ENCODE measurements around the gene IER2.
"Not testable (repeated sequence)": the region's sequence is repeated elsewhere in the genome, so short reads cannot be mapped to it uniquely, and the experiment has no call there.

The IER2 gene

DNA sequence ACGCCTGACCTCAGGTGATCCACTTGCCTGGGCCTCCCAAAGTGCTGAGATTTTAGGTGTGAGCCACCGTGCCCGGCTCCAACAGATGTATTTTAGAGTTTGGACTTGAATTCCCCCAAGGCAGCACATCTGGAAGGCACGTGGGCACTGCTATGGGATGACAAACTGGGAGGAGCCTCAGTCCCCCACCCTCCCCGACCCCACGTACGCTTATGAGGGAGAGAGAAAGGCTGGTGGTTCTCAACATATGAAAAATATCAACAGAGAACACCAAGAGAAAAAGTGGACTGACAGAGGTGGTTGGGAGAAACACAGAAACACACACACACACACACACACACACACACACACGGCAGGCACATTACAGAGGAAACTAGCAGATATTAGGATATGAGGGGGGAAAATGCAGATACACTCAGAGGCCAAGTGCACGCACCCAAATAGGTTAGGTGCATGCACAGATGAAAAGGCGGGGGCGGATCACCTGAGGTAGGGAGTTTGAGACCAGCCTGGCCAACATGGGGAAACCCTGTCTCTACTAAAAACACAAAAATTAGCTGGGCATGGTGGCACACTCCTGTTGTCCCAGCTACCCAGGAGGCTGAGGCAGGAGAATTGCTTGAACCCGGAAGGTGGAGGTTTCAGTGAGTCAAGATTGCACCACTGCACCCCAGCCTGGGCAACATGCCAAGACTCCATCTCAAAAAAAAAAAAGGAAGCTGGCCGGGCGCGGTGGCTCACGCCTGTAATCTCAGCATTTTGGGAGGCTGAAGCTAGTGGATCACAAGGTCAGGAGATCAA, 3.2 kb upstream of the IER2 start:
- H3K27ac Mint-ChIP-seq = no peak overlapping the region
- H3K36me3 Mint-ChIP-seq = peaks cover 26% of the 10 kb centered on the region
- H3K9me3 Mint-ChIP-seq = no peaks in the 10 kb centered on the region
- H3K4me1 Mint-ChIP-seq = peaks cover 26% of the 10 kb centered on the region
- DNase-seq = no peak
- no peak overlapping the region for H3K4me3 Mint-ChIP-seq
- H3K27me3 Mint-ChIP-seq = no peaks in the 10 kb centered on the region
- CTCF ChIA-PET = no interaction called here

- Mint-ChIP-seq H3K27me3 (peaks cover 10% of the 10 kb centered on the region), H3K27ac (peak overlapping the region; percentile 70), H3K4me3 (peak overlapping the region; percentile 99), H3K4me1 (peaks cover 26% of the 10 kb centered on the region), H3K36me3 (peaks cover 34% of the 10 kb centered on the region)
- peak; percentile 42 for DNase-seq
- CTCF ChIA-PET = interaction anchor here (0.7 to 1.8 kb wide), 4 partner anchors 18 to 65 kb away, joined by 3 to 7 read pairs (median 3); no protein-coding TSS in a partner anchor
- not testable (repeated sequence) for H3K9me3 Mint-ChIP-seq
Measured at GRCh38 chr19:13149173-13149627, 1.0 kb upstream of the IER2 start.

DNA sequence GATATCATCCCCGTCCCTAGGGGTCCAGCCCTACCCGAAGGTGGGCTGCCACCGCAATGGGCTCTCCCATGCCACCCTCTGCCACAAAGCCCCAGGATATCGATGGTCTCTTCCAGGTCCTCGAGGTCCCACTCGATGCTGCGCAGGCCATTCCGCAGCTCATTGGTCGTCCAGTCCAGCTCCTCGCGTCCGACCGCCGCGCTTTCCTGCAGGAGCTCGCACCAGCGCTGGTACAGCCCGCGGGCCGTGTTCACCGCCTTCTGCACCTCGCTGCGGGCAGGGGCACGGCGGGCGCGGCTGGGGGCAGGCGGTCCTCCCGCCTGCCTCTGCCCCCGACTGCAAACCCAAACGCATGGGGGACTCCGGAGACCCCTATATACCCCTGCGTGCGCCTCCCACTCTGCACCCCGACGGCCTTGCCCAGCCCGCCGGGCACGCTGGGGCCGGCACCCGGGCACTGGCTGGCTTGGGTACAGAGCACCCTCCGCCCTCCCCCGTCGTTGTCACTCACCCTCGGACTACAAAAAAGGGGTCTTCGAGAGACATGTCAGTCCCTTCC, 504 bp upstream of the IER2 start:
- Mint-ChIP-seq H3K36me3 (peaks cover 34% of the 10 kb centered on the region), H3K4me3 (peak overlapping the region; percentile 99), H3K9me3 (no peaks in the 10 kb centered on the region), H3K4me1 (peaks cover 26% of the 10 kb centered on the region), H3K27me3 (peaks cover 15% of the 10 kb centered on the region), H3K27ac (peak overlapping the region; percentile 99)
- DNase-seq = peak; percentile 61
- CTCF ChIA-PET = interaction anchor here (0.6 to 1.8 kb wide), 8 partner anchors 14 to 64 kb away, joined by 3 to 7 read pairs (median 4); partner anchors contain the start of gene NACC1

GRCh38 chr19:13150931-13151604, 857 bp downstream of the IER2 start:
- CTCF ChIA-PET = interaction anchor here (1.3 to 1.8 kb wide), 4 partner anchors 12 to 46 kb away, joined by 4 to 7 read pairs (median 5); partner anchors contain the start of gene NACC1
- DNase-seq = peak; percentile 48
- Mint-ChIP-seq H3K4me1 (peaks cover 31% of the 10 kb centered on the region), H3K27me3 (peaks cover 15% of the 10 kb centered on the region), H3K4me3 (peak overlapping the region; percentile 99), H3K27ac (peak overlapping the region; percentile 99), H3K9me3 (no peaks in the 10 kb centered on the region), H3K36me3 (peaks cover 40% of the 10 kb centered on the region)

DNA sequence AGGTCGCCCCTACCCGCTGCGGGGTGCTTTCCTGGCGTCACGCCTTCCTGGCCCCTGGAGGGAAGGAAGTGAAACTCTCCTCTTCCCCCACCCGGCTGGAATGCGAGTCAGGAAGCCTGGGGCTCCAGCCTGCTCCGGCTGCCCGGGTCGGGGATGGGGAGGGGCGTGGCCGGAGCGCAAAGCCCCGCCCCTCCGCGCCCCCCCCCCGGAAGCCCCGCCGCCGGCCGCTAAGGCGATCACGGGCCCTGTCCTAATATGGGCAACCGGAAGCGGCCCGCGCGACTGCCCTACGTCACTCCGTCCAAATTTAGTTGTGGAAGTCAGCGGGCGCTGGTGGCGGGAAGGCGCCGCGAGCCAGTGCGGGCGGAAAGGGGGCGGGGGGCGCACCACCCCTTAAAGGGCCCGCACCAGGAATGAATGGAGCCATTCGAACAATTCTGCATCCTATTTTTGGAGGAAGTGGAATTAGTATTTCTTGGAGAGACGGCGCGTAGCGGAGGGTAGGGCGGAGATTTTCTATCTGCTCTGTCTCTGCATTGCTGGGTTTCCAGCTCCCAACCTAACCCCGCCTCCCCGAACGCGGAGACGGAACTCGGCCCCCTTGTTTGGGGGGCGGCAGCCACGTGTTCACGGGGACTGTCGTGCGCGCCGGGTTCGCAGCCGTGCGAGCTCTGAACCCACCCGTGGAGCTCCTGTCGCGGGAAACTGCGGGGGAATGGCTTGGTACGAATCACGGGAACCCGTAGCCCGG, 1.6 kb downstream of the IER2 start:
- peaks cover 39% of the 10 kb centered on the region for H3K36me3 Mint-ChIP-seq
- peaks cover 15% of the 10 kb centered on the region for H3K27me3 Mint-ChIP-seq
- peak overlapping the region; percentile 99 for H3K4me3 Mint-ChIP-seq
- H3K4me1 Mint-ChIP-seq = peaks cover 38% of the 10 kb centered on the region
- no peaks in the 10 kb centered on the region for H3K9me3 Mint-ChIP-seq
- peak; percentile 97 for DNase-seq
- CTCF ChIA-PET = interaction anchor here (1.1 to 2.0 kb wide), 4 partner anchors 12 to 47 kb away, joined by 3 to 7 read pairs (median 6); no protein-coding TSS in a partner anchor
- H3K27ac Mint-ChIP-seq = peak overlapping the region; percentile 99

GRCh38 chr19:13152356-13152973, 2.3 kb downstream of the IER2 start:
- H3K27me3 Mint-ChIP-seq = peaks cover 15% of the 10 kb centered on the region
- CTCF ChIA-PET = interaction anchor here (1.0 to 2.0 kb wide), 6 partner anchors 11 to 58 kb away, joined by 3 to 7 read pairs (median 4); no protein-coding TSS in a partner anchor
- H3K27ac Mint-ChIP-seq = peak overlapping the region; percentile 99
- H3K9me3 Mint-ChIP-seq = no peaks in the 10 kb centered on the region
- DNase-seq = no peak
- peaks cover 40% of the 10 kb centered on the region for H3K4me1 Mint-ChIP-seq
- H3K4me3 Mint-ChIP-seq = peak overlapping the region; percentile 99
- peaks cover 38% of the 10 kb centered on the region for H3K36me3 Mint-ChIP-seq

GRCh38 chr19:13152974-13153568, 2.9 kb downstream of the IER2 start:
- peak; percentile 96 for DNase-seq
- Mint-ChIP-seq H3K27me3 (peaks cover 15% of the 10 kb centered on the region), H3K9me3 (no peaks in the 10 kb centered on the region), H3K4me3 (peak overlapping the region; percentile 99), H3K4me1 (peaks cover 42% of the 10 kb centered on the region), H3K27ac (peak overlapping the region; percentile 99), H3K36me3 (peaks cover 41% of the 10 kb centered on the region)
- CTCF ChIA-PET = interaction anchor here (1.0 to 2.0 kb wide), 5 partner anchors 11 to 58 kb away, joined by 3 to 7 read pairs (median 6); no protein-coding TSS in a partner anchor

DNA sequence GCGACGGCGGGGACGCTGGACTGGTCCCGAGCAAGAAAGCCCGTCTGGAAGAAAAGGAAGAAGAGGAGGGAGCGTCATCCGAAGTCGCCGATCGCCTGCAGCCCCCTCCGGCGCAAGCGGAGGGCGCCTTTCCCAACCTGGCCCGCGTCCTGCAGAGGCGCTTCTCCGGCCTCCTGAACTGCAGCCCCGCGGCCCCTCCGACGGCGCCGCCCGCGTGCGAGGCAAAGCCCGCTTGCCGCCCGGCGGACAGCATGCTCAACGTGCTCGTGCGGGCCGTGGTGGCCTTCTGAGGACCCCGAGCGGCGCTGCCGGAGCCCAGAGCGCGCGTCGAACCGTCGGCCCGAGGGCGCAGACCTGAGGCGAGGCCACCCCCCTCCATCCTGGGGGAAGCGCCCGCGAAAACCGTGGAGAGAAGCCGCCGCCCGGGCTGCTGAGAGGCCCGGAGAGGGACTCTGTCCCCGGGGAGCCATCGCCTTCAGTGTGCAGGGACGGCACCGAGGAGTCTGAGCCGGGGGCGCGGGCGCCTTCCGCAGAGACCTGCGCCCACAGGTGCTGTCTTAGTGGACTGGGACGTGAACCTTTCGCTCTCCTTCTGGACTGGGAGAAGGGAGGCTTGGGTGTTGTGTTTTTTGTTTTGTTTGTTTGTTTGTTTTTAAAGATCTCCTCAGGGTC, 3.5 kb downstream of the IER2 start:
- Mint-ChIP-seq H3K27ac (peak overlapping the region; percentile 99), H3K4me1 (peaks cover 45% of the 10 kb centered on the region), H3K4me3 (peak overlapping the region; percentile 99), H3K36me3 (peaks cover 42% of the 10 kb centered on the region), H3K27me3 (peaks cover 15% of the 10 kb centered on the region), H3K9me3 (no peaks in the 10 kb centered on the region)
- CTCF ChIA-PET = interaction anchor here (1.0 to 2.0 kb wide), 3 partner anchors 15 to 59 kb away, joined by 3 to 7 read pairs (median 3); no protein-coding TSS in a partner anchor
- no peak for DNase-seq

- Mint-ChIP-seq H3K9me3 (no peaks in the 10 kb centered on the region), H3K27me3 (peaks cover 15% of the 10 kb centered on the region), H3K4me3 (peak overlapping the region; percentile 99), H3K4me1 (peaks cover 43% of the 10 kb centered on the region), H3K36me3 (peaks cover 42% of the 10 kb centered on the region), H3K27ac (peak overlapping the region; percentile 99)
- peak; percentile 73 for DNase-seq
- CTCF ChIA-PET = interaction anchor here (1.0 to 1.6 kb wide), 4 partner anchors 9 to 177 kb away, joined by 3 to 9 read pairs (median 6); no protein-coding TSS in a partner anchor
Measured at GRCh38 chr19:13154241-13154778, 4.1 kb downstream of the IER2 start.

DNA sequence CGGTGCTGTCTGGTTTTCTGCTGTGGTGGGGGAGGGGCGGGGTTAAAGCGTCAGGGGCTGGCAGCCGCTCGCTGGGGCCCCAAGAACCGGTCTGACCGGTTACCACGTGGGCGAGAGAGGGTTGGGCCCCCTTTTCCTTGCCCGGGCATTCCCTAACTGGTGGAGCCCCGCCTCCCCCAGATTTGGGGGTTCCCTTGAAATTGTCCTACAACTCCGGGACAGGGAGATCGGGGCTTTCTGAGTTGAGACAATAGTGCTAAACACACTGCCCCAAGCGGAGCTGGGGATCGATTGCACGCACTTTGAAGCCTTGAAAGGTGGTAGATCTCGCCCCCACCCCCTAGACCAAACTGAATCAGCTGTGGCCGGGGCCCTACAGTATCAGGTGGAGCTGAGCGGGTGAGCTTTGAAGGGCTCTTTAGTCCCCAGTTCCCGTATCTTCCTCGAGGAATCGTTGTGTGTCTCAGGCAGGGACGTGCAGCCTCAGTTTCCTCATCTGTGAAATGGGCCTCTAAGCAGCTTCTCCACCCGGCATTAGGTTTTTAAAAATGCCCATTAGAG, 4.8 kb downstream of the IER2 start:
- Mint-ChIP-seq H3K27ac (peak overlapping the region; percentile 99), H3K4me3 (peak overlapping the region; percentile 99), H3K9me3 (no peaks in the 10 kb centered on the region), H3K36me3 (peaks cover 41% of the 10 kb centered on the region), H3K27me3 (peaks cover 15% of the 10 kb centered on the region), H3K4me1 (peaks cover 44% of the 10 kb centered on the region)
- peak; percentile 82 for DNase-seq
- CTCF ChIA-PET = interaction anchor here (0.8 to 1.6 kb wide), 9 partner anchors 9 to 177 kb away, joined by 3 to 12 read pairs (median 5); no protein-coding TSS in a partner anchor

GRCh38 chr19:13155472-13156359, 5.5 kb downstream of the IER2 start:
- peak overlapping the region; percentile 99 for H3K27ac Mint-ChIP-seq
- peak; percentile 86 for DNase-seq
- CTCF ChIA-PET = interaction anchor here (0.8 to 1.6 kb wide), 9 partner anchors 8 to 178 kb away, joined by 3 to 12 read pairs (median 5); no protein-coding TSS in a partner anchor
- peak overlapping the region; percentile 99 for H3K4me3 Mint-ChIP-seq
- peaks cover 48% of the 10 kb centered on the region for H3K4me1 Mint-ChIP-seq
- peaks cover 37% of the 10 kb centered on the region for H3K36me3 Mint-ChIP-seq
- no peaks in the 10 kb centered on the region for H3K9me3 Mint-ChIP-seq
- peaks cover 15% of the 10 kb centered on the region for H3K27me3 Mint-ChIP-seq

Measured in activated naive CD4-positive, alpha-beta T cell treated with anti-CD3 and anti-CD28 coated beads, Interleukin-2, amount 10 ng/mL, durations not matched to agents 7 days and 5 days (primary cell).